HEK293T (cell line): ENCODE measurements around the gene AQP7.
"Not testable (repeated sequence)": the region's sequence is repeated elsewhere in the genome, so short reads cannot be mapped to it uniquely, and the experiment has no call there.

Source experiments
- CTBP1 ChIP-seq: fragments of 450-650 bp; IDR thresholded peaks from 2 replicates; pipeline ENCODE4 v1.6.1; 2016; ENCODE audit warnings: borderline replicate concordance
- SUZ12 ChIP-seq: fragments of 450-650 bp; IDR thresholded peaks from 2 replicates; pipeline ENCODE4 v1.6.1; 2016; ENCODE audit warnings: mild to moderate bottlenecking
- TARDBP ChIP-seq: fragments of 450-650 bp; IDR thresholded peaks from 2 replicates; pipeline ENCODE4 v1.6.1; 2016
- ZNF384 ChIP-seq: fragments of 450-650 bp; IDR thresholded peaks from 2 replicates; pipeline ENCODE4 v1.6.1; 2016

- not testable (repeated sequence) for TF ChIP-seq SUZ12, ZNF384, CTBP1, TARDBP
Observed at GRCh38 chr9:33401809-33402208, 559 bp downstream of the AQP7 start.
